Measurements from ENCODE around the gene PUDP. TPM values are rescaled to one million over a fixed set of nuclear protein-coding genes. Genes with fewer than 3 reads are reported as not detected.

Gene PUDP
- polyA plus RNA-seq, 1 donor from 2014 or later, result 13.0 TPM

- Mint-ChIP-seq H3K27me3 (no peaks in the 10 kb centered on the region), H3K27ac (peak overlapping the region in 2 of 3 donors; percentile 68 to 87), H3K4me3 (no peak overlapping the region), H3K36me3 (peaks cover 8% of the 10 kb centered on the region), H3K4me1 (peaks cover 26 to 35% (median 33%) of the 10 kb centered on the region in 3 donors), H3K9me3 (no peaks in the 10 kb centered on the region)
Observed at GRCh38 chrX:7133050-7133440, 14.9 kb downstream of the PUDP start.

GRCh38 chrX:7132335-7133049 is 15.5 kb downstream of the PUDP start:
- Mint-ChIP-seq H3K36me3 (peaks cover 8% of the 10 kb centered on the region), H3K27me3 (no peaks in the 10 kb centered on the region), H3K9me3 (no peaks in the 10 kb centered on the region), H3K4me1 (peaks cover 22 to 33% (median 30%) of the 10 kb centered on the region in 3 donors), H3K27ac (peak overlapping the region; percentile 31 to 87 (median 68)), H3K4me3 (peak overlapping the region in 1 of 4 donors; percentile 17)

- H3K27ac Mint-ChIP-seq, result no peak overlapping the region
- no peak overlapping the region for H3K4me3 Mint-ChIP-seq
- no peaks in the 10 kb centered on the region for H3K9me3 Mint-ChIP-seq
- H3K36me3 Mint-ChIP-seq, result peaks cover 8% of the 10 kb centered on the region
- peaks cover 21 to 33% (median 30%) of the 10 kb centered on the region in 3 donors for H3K4me1 Mint-ChIP-seq
- H3K27me3 Mint-ChIP-seq, result no peaks in the 10 kb centered on the region
Observed at GRCh38 chrX:7131621-7132020, 16.3 kb downstream of the PUDP start.

GRCh38 chrX:7127056-7127455 is 20.9 kb downstream of the PUDP start:
- H3K27me3 Mint-ChIP-seq, result no peaks in the 10 kb centered on the region
- H3K27ac Mint-ChIP-seq, result no peak overlapping the region
- peaks cover 15% of the 10 kb centered on the region for H3K36me3 Mint-ChIP-seq
- no peak overlapping the region for H3K4me3 Mint-ChIP-seq
- no peaks in the 10 kb centered on the region for H3K9me3 Mint-ChIP-seq
- H3K4me1 Mint-ChIP-seq, result peaks cover 3 to 5% (median 3%) of the 10 kb centered on the region in 3 donors

- H3K4me1 Mint-ChIP-seq, result peaks cover 24 to 40% (median 29%) of the 10 kb centered on the region in 3 donors
- H3K36me3 Mint-ChIP-seq, result peaks cover 13% of the 10 kb centered on the region
- peaks cover 0 to 2% (median 2%) of the 10 kb centered on the region in 3 donors for H3K9me3 Mint-ChIP-seq
- H3K4me3 Mint-ChIP-seq, result no peak overlapping the region
- H3K27ac Mint-ChIP-seq, result no peak overlapping the region
- no peaks in the 10 kb centered on the region for H3K27me3 Mint-ChIP-seq
Observed at GRCh38 chrX:7120878-7121219, 27.1 kb downstream of the PUDP start.

GRCh38 chrX:7119950-7120877 is 27.7 kb downstream of the PUDP start:
- H3K27me3 Mint-ChIP-seq, result no peaks in the 10 kb centered on the region
- H3K27ac Mint-ChIP-seq, result no peak overlapping the region
- H3K4me1 Mint-ChIP-seq, result peaks cover 27 to 44% (median 32%) of the 10 kb centered on the region in 3 donors
- H3K36me3 Mint-ChIP-seq, result peaks cover 10% of the 10 kb centered on the region
- peaks cover 0 to 2% (median 2%) of the 10 kb centered on the region in 3 donors for H3K9me3 Mint-ChIP-seq
- peak overlapping the region in 1 of 4 donors; percentile 29 for H3K4me3 Mint-ChIP-seq

- peaks cover 14% of the 10 kb centered on the region for H3K36me3 Mint-ChIP-seq
Observed at GRCh38 chrX:7117587-7117986, 30.4 kb downstream of the PUDP start.

GRCh38 chrX:7116081-7116480 is 31.9 kb downstream of the PUDP start:
- Mint-ChIP-seq H3K36me3 (peaks cover 14% of the 10 kb centered on the region), H3K27me3 (no peaks in the 10 kb centered on the region), H3K4me3 (peak overlapping the region in 1 of 4 donors; percentile 85), H3K4me1 (peaks cover 32 to 40% (median 40%) of the 10 kb centered on the region in 3 donors), H3K27ac (peak overlapping the region in 1 of 3 donors; percentile 32), H3K9me3 (peaks cover 0 to 2% (median 2%) of the 10 kb centered on the region in 3 donors)

More at GRCh38 chrX:7117587-7117986, 30.4 kb downstream of the PUDP start:
- Mint-ChIP-seq H3K27ac (peak overlapping the region in 1 of 3 donors; percentile 33), H3K27me3 (no peaks in the 10 kb centered on the region), H3K4me1 (peaks cover 31 to 41% (median 40%) of the 10 kb centered on the region in 3 donors), H3K9me3 (peaks cover 0 to 2% (median 2%) of the 10 kb centered on the region in 3 donors), H3K4me3 (peak overlapping the region in 1 of 4 donors; percentile 71)

GRCh38 chrX:7115557-7115956 is 32.4 kb downstream of the PUDP start:
- Mint-ChIP-seq H3K9me3 (peaks cover 0 to 2% (median 2%) of the 10 kb centered on the region in 3 donors), H3K36me3 (peaks cover 14% of the 10 kb centered on the region), H3K4me3 (peak overlapping the region in 1 of 4 donors; percentile 85), H3K4me1 (peaks cover 34 to 45% (median 43%) of the 10 kb centered on the region in 3 donors), H3K27ac (peak overlapping the region in 1 of 3 donors; percentile 32), H3K27me3 (no peaks in the 10 kb centered on the region)

- H3K4me1 Mint-ChIP-seq, result peaks cover 31 to 47% (median 38%) of the 10 kb centered on the region in 3 donors
- H3K4me3 Mint-ChIP-seq, result peak overlapping the region in 1 of 4 donors; percentile 37
- no peaks in the 10 kb centered on the region for H3K27me3 Mint-ChIP-seq
- no peaks in the 10 kb centered on the region for H3K9me3 Mint-ChIP-seq
- peaks cover 13% of the 10 kb centered on the region for H3K36me3 Mint-ChIP-seq
- H3K27ac Mint-ChIP-seq, result peak overlapping the region in 1 of 3 donors; percentile 34
Observed at GRCh38 chrX:7112071-7112470, 35.9 kb downstream of the PUDP start.

GRCh38 chrX:7111518-7111917 is 36.4 kb downstream of the PUDP start:
- Mint-ChIP-seq H3K4me3 (peak overlapping the region in 1 of 4 donors; percentile 37), H3K36me3 (peaks cover 13% of the 10 kb centered on the region), H3K27me3 (no peaks in the 10 kb centered on the region), H3K27ac (peak overlapping the region in 1 of 3 donors; percentile 34), H3K9me3 (no peaks in the 10 kb centered on the region), H3K4me1 (peaks cover 28 to 45% (median 36%) of the 10 kb centered on the region in 3 donors)

GRCh38 chrX:7110821-7111276 is 37.1 kb downstream of the PUDP start:
- Mint-ChIP-seq H3K4me3 (peak overlapping the region; percentile 13 to 88 (median 75)), H3K27me3 (no peaks in the 10 kb centered on the region), H3K27ac (peak overlapping the region; percentile 69 to 95 (median 92)), H3K4me1 (peaks cover 27 to 40% (median 35%) of the 10 kb centered on the region in 3 donors), H3K9me3 (no peaks in the 10 kb centered on the region), H3K36me3 (peaks cover 13% of the 10 kb centered on the region)

GRCh38 chrX:7109838-7110793 is 37.8 kb downstream of the PUDP start:
- Mint-ChIP-seq H3K9me3 (no peaks in the 10 kb centered on the region), H3K36me3 (peaks cover 14% of the 10 kb centered on the region), H3K4me3 (peak overlapping the region; percentile 13 to 88 (median 75)), H3K27me3 (no peaks in the 10 kb centered on the region), H3K27ac (peak overlapping the region; percentile 69 to 95 (median 92)), H3K4me1 (peaks cover 22 to 37% (median 32%) of the 10 kb centered on the region in 3 donors)

- Mint-ChIP-seq H3K4me1 (peaks cover 22 to 34% (median 30%) of the 10 kb centered on the region in 3 donors), H3K27ac (peak overlapping the region; percentile 48 to 92 (median 69)), H3K9me3 (no peaks in the 10 kb centered on the region), H3K4me3 (peak overlapping the region; percentile 12 to 88 (median 43)), H3K27me3 (no peaks in the 10 kb centered on the region), H3K36me3 (peaks cover 10% of the 10 kb centered on the region)
Observed at GRCh38 chrX:7109049-7109531, 38.9 kb downstream of the PUDP start.
